Medulla oblongata (tissue), 1 donor: ENCODE measurements around the gene COL5A1.

Experiments
- DNase-seq: peaks from one replicate; pipeline ENCODE4 v3.0.0-alpha.2; 2015; ENCODE audit errors: extremely low spot score

Gene COL5A1

GRCh38 chr9:134890155-134890495, 248.5 kb downstream of the COL5A1 start:
- no peak for DNase-seq

GRCh38 chr9:134891053-134891452, 249.4 kb downstream of the COL5A1 start:
- DNase-seq: no peak

- DNase-seq: no peak
Measured at GRCh38 chr9:134891713-134892112, 250.1 kb downstream of the COL5A1 start.

GRCh38 chr9:134892221-134892620, 250.6 kb downstream of the COL5A1 start:
- DNase-seq: no peak

GRCh38 chr9:134892820-134893420, 251.3 kb downstream of the COL5A1 start:
- no peak for DNase-seq
